Fibroblast of mammary gland (primary cell): ENCODE measurements around the gene EIF5B.
"Not testable (repeated sequence)": the region's sequence is repeated elsewhere in the genome, so short reads cannot be mapped to it uniquely, and the experiment has no call there.

Source experiments
- DNase-seq: peaks from one replicate; pipeline ENCODE4 v3.0.0-alpha.2; 2010; ENCODE audit warnings: low read depth
- H3K4me3 ChIP-seq: 2 replicates; pipeline ENCODE4 v1.5.1; 2011; ENCODE audit warnings: low read depth, mild to moderate bottlenecking, low read length, moderate library complexity; ENCODE audit not compliant: control insufficient read depth
- CTCF ChIP-seq: conservative IDR thresholded peaks from 2 replicates; pipeline ENCODE4 v1.5.1; 2011; ENCODE audit warnings: low read depth, low read length, inconsistent platforms; ENCODE audit not compliant: control insufficient read depth, insufficient read depth

EIF5B gene

GRCh38 chr2:99337113-99338028 lies at the start of gene EIF5B:
Gene EIF5B (plus strand): TSS chr2:99337389. CDS start chr2:99337555, 166 bp downstream.
- TF ChIP-seq CTCF: peak; percentile 45

GRCh38 chr2:99297994-99298393 lies 39.2 kb upstream of the EIF5B start:
- no peak overlapping the region for H3K4me3 ChIP-seq
- TF ChIP-seq CTCF: no peak
- peak; percentile 81 for DNase-seq

More at GRCh38 chr2:99337113-99338028, at the start of gene EIF5B:
- DNase-seq: peak; percentile 95
- H3K4me3 ChIP-seq: peak within 1 kb of the TSS; percentile 98

- no peak overlapping the region for H3K4me3 ChIP-seq
- TF ChIP-seq CTCF: no peak
- DNase-seq: no peak
These were observed 37.6 kb upstream of the EIF5B start for GRCh38 chr2:99299580-99299979.

GRCh38 chr2:99301097-99301496 lies 36.1 kb upstream of the EIF5B start, which contains the start of gene LYG1:
Gene LYG1 (minus strand): TSS chr2:99301197. CDS start chr2:99295670, 5,527 bp downstream.
- DNase-seq, H3K4me3 ChIP-seq: not testable (repeated sequence)

- H3K4me3 ChIP-seq: no peak overlapping the region
- no peak for TF ChIP-seq CTCF
- no peak for DNase-seq
These were observed 19.9 kb upstream of the EIF5B start for GRCh38 chr2:99317161-99317872.

GRCh38 chr2:99317873-99318200 lies 19.4 kb upstream of the EIF5B start:
- not testable (repeated sequence) for H3K4me3 ChIP-seq, DNase-seq

- DNase-seq: no peak
- H3K4me3 ChIP-seq: no peak overlapping the region
- no peak for TF ChIP-seq CTCF
These were observed 11.8 kb upstream of the EIF5B start for GRCh38 chr2:99325384-99325783.
